Endothelial cell of umbilical vein (primary cell): ENCODE data around the gene ZNF423. TPM values are rescaled to one million over a fixed set of nuclear protein-coding genes. Genes with fewer than 3 reads are reported as not detected.

Experiments used
- BruUV-seq: library from RNA; stranded (reverse); fragments of 400-500 nt; replicated peaks from 2 replicates; lab custom pipeline; 2021; lab: Mats Ljungman, UMichigan
- CTCF ChIA-PET: fragments of 300-600, 350-600 bp; sonication (Branson Sonifier 250); formaldehyde crosslinking; loops from one replicate; lab custom pipeline; 2021; ENCODE audit warnings: antibody characterized with exemption, inconsistent platforms; lab: Charles Lee
- POLR2A ChIA-PET: fragments of 300-600, 350-600 bp; sonication (Branson Sonifier 250); formaldehyde crosslinking; loops from one replicate; lab custom pipeline; 2021; ENCODE audit warnings: antibody characterized with exemption, inconsistent platforms; lab: Charles Lee
- DNase-seq: peaks from one replicate; pipeline ENCODE4 v3.0.0-alpha.2; 2011; ENCODE audit warnings: low read depth, low spot score
- FAIRE-seq: peaks from 2 replicates; lab custom pipeline; 2011; peaks lifted over from hg19 to GRCh38; lab: Jason Lieb, UNC
- H2AFZ ChIP-seq: 2 replicates; pipeline ENCODE4 v1.6.0; 2012; ENCODE audit warnings: low read depth, low read length, control low read depth, inconsistent platforms
- H3K27ac ChIP-seq: 2 replicates; pipeline ENCODE4 v1.5.1; 2011; ENCODE audit warnings: low read depth, mild to moderate bottlenecking, control low read depth, low read length, moderate library complexity; ENCODE audit not compliant: insufficient read depth
- H3K27me3 ChIP-seq, 2 experiments: 2 replicates each; pipeline versions ENCODE4 v1.6.0 to v1.6.1; 2011; ENCODE audit warnings: low read length in 2 of 2, mixed read lengths in 1 of 2; ENCODE audit not compliant: control insufficient read depth in 2 of 2, insufficient read depth in 2 of 2
- H3K36me3 ChIP-seq, 2 experiments: 2 replicates in 1 of 2; 3 replicates in 1 of 2; pipeline ENCODE4 v1.5.1; 2011; ENCODE audit warnings: low read length in 2 of 2, mild to moderate bottlenecking in 1 of 2, moderate library complexity in 1 of 2; ENCODE audit not compliant: control insufficient read depth in 2 of 2, insufficient read depth in 2 of 2; ENCODE audit errors: extremely low read depth in 1 of 2
- H3K4me1 ChIP-seq: 3 replicates; pipeline ENCODE4 v1.5.1; 2011; ENCODE audit warnings: mild to moderate bottlenecking, low read length; ENCODE audit not compliant: control insufficient read depth, insufficient read depth; ENCODE audit errors: extremely low read depth
- H3K4me2 ChIP-seq: 2 replicates; pipeline ENCODE4 v1.6.1; 2011; ENCODE audit warnings: low read length, control low read depth, mixed read lengths; ENCODE audit not compliant: insufficient read depth
- H3K4me3 ChIP-seq, 3 experiments: fragments of 200-600 bp in 1 of 3; sonication (generic), shearing (Covaris generic) in 1 of 3; replicated peaks in 1 of 3; 2 replicates each; pipeline ENCODE4 v1.5.1; 2011 to 2016; ENCODE audit warnings: control low read depth in 3 of 3, low read length in 3 of 3, mild to moderate bottlenecking in 2 of 3, inconsistent platforms in 1 of 3, low read depth in 1 of 3, moderate library complexity in 1 of 3; ENCODE audit not compliant: insufficient read depth in 1 of 3
- H3K79me2 ChIP-seq: 2 replicates; pipeline ENCODE4 v1.6.0; 2012; ENCODE audit warnings: low read length, inconsistent platforms; ENCODE audit not compliant: control insufficient read depth, insufficient read depth
- H3K9ac ChIP-seq: replicated peaks from 2 replicates; pipeline ENCODE3; 2011; ENCODE audit warnings: low read length, control low read depth; ENCODE audit not compliant: insufficient read depth; ENCODE audit errors: extremely low read depth
- H3K9me1 ChIP-seq: replicated peaks from 3 replicates; pipeline ENCODE4 v1.6.0; 2011; ENCODE audit warnings: mild to moderate bottlenecking, low read length; ENCODE audit not compliant: control insufficient read depth, insufficient read depth; ENCODE audit errors: extremely low read depth
- H3K9me3 ChIP-seq: replicated peaks from 2 replicates; pipeline ENCODE4 v1.5.1; 2012; ENCODE audit warnings: low read length, inconsistent platforms; ENCODE audit not compliant: control insufficient read depth, insufficient read depth
- H4K20me1 ChIP-seq: replicated peaks from 2 replicates; pipeline ENCODE3; 2011; ENCODE audit warnings: mild to moderate bottlenecking, low read length; ENCODE audit not compliant: control insufficient read depth, insufficient read depth; ENCODE audit errors: extremely low read depth
- CTCF ChIP-seq, 2 donors: IDR thresholded peaks; 1 replicate in 1 of 2; 2 replicates in 1 of 2; pipeline ENCODE4 v1.5.1; 2011; ENCODE audit warnings: low read length in 2 of 2, mild to moderate bottlenecking in 2 of 2, moderate library complexity in 2 of 2, control low read depth in 1 of 2, inconsistent platforms in 1 of 2, low read depth in 1 of 2; ENCODE audit not compliant: insufficient read depth in 1 of 2; ENCODE audit errors: extremely low read depth in 1 of 2
- EZH2 ChIP-seq: IDR thresholded peaks from 2 replicates; pipeline ENCODE4 v1.6.1; 2012; ENCODE audit warnings: borderline replicate concordance, low read depth, mild to moderate bottlenecking, moderate library complexity, low read length, inconsistent platforms; ENCODE audit not compliant: severe bottlenecking
- FOS ChIP-seq: IDR thresholded peaks from 2 replicates; pipeline ENCODE4 v1.6.1; 2011; ENCODE audit warnings: mild to moderate bottlenecking, low read length, moderate library complexity, borderline replicate concordance; ENCODE audit not compliant: insufficient read depth
- GATA2 ChIP-seq: IDR thresholded peaks from 2 replicates; pipeline ENCODE4 v1.7.0; 2011; ENCODE audit warnings: low read depth, mild to moderate bottlenecking, moderate library complexity, mixed read lengths, low read length; ENCODE audit not compliant: insufficient read length, insufficient read depth
- JUN ChIP-seq: IDR thresholded peaks from 2 replicates; pipeline ENCODE4 v1.6.1; 2011; ENCODE audit warnings: borderline replicate concordance, low read depth; ENCODE audit not compliant: insufficient read length, insufficient read depth
- MAX ChIP-seq: IDR thresholded peaks from 2 replicates; pipeline ENCODE4 v1.6.1; 2011; ENCODE audit not compliant: insufficient read depth, insufficient read length
- MYC ChIP-seq: IDR thresholded peaks from one replicate; pipeline ENCODE4 v1.6.1; 2011; ENCODE audit warnings: mild to moderate bottlenecking, low read depth, low read length
- POLR2A ChIP-seq: IDR thresholded peaks from 2 replicates; pipeline ENCODE4 v1.6.1; 2012; ENCODE audit warnings: low read depth, mild to moderate bottlenecking, control low read depth, low read length
- POLR2AphosphoS5 ChIP-seq: IDR thresholded peaks from 2 replicates; pipeline ENCODE4 v1.6.1; 2012; ENCODE audit warnings: low read depth, mild to moderate bottlenecking, control low read depth, low read length, moderate library complexity; ENCODE audit not compliant: insufficient read depth
- dilution Hi-C: fragments of 300-500 bp; cut with MboI; formaldehyde crosslinking; loops from one replicate; pipeline ENCODE4 v1.15.0; 2019; ENCODE audit warnings: low sequenced_read_pairs; ENCODE audit not compliant: extremely low pct_ligation_motif_present
- intact Hi-C: fragments of 100-400 bp; cut with micrococcal nuclease; formaldehyde crosslinking; loops from one replicate; pipeline ENCODE4 v1.10.0; 2022
- polyA plus RNA-seq, 4 experiments: library from polyadenylated mRNA; depleted of rRNA in 3 of 4; stranded (reverse) in 3 of 4; unstranded in 1 of 4; fragments of >200 nt; gene quantifications; 2 replicates each; pipeline versions ENCODE4 v1.2.1 to v1.2.3, GENCODE V29; 2011 to 2012; ENCODE audit warnings: missing spikeins in 1 of 4
- total RNA-seq: library from RNA; stranded (reverse); gene quantifications from 2 replicates; pipeline ENCODE4 v1.2.3, GENCODE V29; 2021

The ZNF423 gene
- total and polyA plus RNA-seq, 2 donors (not counting 3 experiments of a cell fraction or from before 2014, with no cell fraction given), result 2.2 to 8.1 TPM

DNA sequence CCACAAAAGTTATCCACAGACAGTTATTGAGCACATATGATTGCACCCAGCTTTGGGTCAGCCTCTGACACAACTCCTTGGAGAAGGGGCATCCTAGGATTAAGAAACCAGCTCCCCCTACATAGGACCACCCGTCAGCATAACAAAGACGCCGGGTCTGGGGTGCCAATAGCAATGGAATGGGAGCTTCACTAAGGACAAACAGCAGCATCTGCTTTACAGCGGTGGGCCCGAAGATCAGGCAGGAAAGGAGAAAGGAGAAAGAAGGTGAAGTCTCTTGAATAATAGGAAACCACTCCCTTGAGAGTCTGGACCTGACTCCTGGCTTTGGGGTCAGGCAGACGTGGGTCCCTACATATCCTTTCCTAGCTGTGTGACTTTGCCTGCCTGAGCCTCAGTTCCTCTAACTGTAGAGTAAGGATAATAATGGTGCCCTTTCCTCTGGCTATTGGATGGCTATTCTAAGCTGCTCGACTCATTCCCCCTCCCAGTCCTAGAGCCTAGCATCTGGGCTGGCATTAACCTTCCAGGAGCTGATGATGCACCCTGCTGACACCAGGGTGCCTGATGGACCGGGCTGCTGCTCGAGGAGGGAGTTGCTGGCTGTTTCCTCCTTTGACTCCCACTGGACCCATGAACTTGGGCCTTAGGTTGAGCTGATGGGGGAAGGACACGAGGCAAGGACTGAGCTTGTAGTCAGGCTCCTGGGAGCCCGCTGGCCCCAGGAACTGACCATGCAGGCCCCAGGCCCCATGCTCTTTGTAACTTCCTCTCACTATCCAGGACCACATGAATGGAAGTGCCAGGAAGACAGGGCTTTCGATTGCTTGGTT, 388.2 kb downstream of the ZNF423 start:
- ChIA-PET CTCF (no interaction called here), POLR2A (no interaction called here)
- Histone ChIP-seq H3K9me1 (no peaks in the 10 kb centered on the region), H4K20me1 (no peaks in the 10 kb centered on the region), H3K9ac (no peak overlapping the region), H3K27ac (no peak overlapping the region), H3K4me2 (no peak overlapping the region), H3K27me3 (no peaks in the 10 kb centered on the region), H3K4me1 (no peaks in the 10 kb centered on the region), H3K36me3 (no peaks in the 10 kb centered on the region), H3K4me3 (no peak overlapping the region), H3K79me2 (no peaks in the 10 kb centered on the region), H2AFZ (no peak overlapping the region), H3K9me3 (no peaks in the 10 kb centered on the region)
- DNase-seq, result no peak
- dilution Hi-C loops (no loop called here), intact Hi-C loops (no loop called here)
- no peak for FAIRE-seq
- TF ChIP-seq MYC (no peak), CTCF (IDR thresholded peaks at IDR 0.05; ENCODE audit: extremely low read depth in 1 of 2, insufficient read depth in 1 of 2, low read depth in 1 of 2, low read length in 2 of 2) (no peak), MAX (no peak), POLR2AphosphoS5 (no peak)
- no TSS peak for BruUV-seq

DNA sequence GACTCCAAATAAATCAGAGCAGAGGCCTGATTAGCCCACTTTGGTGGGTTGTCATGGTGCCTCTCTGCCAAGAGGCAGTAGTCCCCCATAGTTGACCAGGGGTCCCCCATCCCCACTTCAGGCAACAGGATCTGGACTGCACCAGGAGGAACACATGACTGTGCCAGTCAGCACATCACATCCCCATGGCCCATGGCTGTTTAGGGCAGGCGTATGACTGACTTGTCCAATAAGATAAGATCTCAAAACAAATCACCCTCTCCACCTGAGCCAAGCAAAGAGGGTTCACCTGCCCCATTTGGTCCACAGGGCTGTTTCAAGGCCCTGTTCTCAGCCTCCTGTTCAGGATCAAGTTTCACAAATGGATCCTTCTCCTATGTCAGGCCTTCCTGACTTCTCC, 389.0 kb downstream of the ZNF423 start:
- DNase-seq, result no peak
- CTCF ChIA-PET, result no interaction called here
- BruUV-seq, result no TSS peak

More for the DNA sequence above, 389.0 kb downstream of the ZNF423 start:
- no peaks in the 10 kb centered on the region for H3K36me3 ChIP-seq
- FAIRE-seq, result no peak
- no peak overlapping the region for H3K27ac ChIP-seq
- no peaks in the 10 kb centered on the region for H3K9me1 ChIP-seq
- no peak overlapping the region for H3K4me3 ChIP-seq
- H3K79me2 ChIP-seq, result no peaks in the 10 kb centered on the region
- no peaks in the 10 kb centered on the region for H3K9me3 ChIP-seq
- POLR2A ChIA-PET, result no interaction called here
- no peak overlapping the region for H3K9ac ChIP-seq
- TF ChIP-seq MYC, result no peak
- no peak for TF ChIP-seq JUN
- no peak for TF ChIP-seq CTCF (IDR thresholded peaks at IDR 0.05; ENCODE audit: extremely low read depth in 1 of 2, insufficient read depth in 1 of 2, low read depth in 1 of 2, low read length in 2 of 2)
- TF ChIP-seq EZH2, result no peak
- no peak for TF ChIP-seq GATA2
- no peak for TF ChIP-seq FOS
- TF ChIP-seq MAX, result no peak
- TF ChIP-seq POLR2AphosphoS5, result no peak
- TF ChIP-seq POLR2A, result no peak
- no peaks in the 10 kb centered on the region for H4K20me1 ChIP-seq
- no peaks in the 10 kb centered on the region for H3K4me1 ChIP-seq
- intact Hi-C loops, result no loop called here
- no peak overlapping the region for H2AFZ ChIP-seq
- H3K4me2 ChIP-seq, result no peak overlapping the region
- dilution Hi-C loops, result no loop called here
- H3K27me3 ChIP-seq, result no peaks in the 10 kb centered on the region
